Neutrophil (primary cell): ENCODE results near the gene PEAK1.

Source experiments
- H3K27ac ChIP-seq: fragments of 200-600 bp; sonication (generic); 2 replicates; pipeline ENCODE4 v1.5.1; 2016; ENCODE audit warnings: mild to moderate bottlenecking, moderate library complexity
- H3K27me3 ChIP-seq: fragments of 200-600 bp; sonication (generic); 2 replicates; pipeline ENCODE4 v1.6.0; 2016; ENCODE audit warnings: mild to moderate bottlenecking
- H3K36me3 ChIP-seq: fragments of 200-600 bp; sonication (generic); 2 replicates; pipeline ENCODE4 v1.5.1; 2017
- H3K4me1 ChIP-seq, 2 experiments: fragments of 200-600 bp in 1 of 2; sonication (generic) in 1 of 2; 1 replicate in 1 of 2; 2 replicates in 1 of 2; pipeline versions ENCODE4 v1.5.1 to v1.6.1; 2013 to 2016; ENCODE audit warnings: low read depth in 1 of 2, low read length in 1 of 2, mild to moderate bottlenecking in 1 of 2, moderate library complexity in 1 of 2; ENCODE audit not compliant: control insufficient read depth in 1 of 2, insufficient read depth in 1 of 2
- H3K4me3 ChIP-seq, 2 experiments: fragments of 200-600 bp in 1 of 2; sonication (generic) in 1 of 2; 1 replicate in 1 of 2; 2 replicates in 1 of 2; pipeline ENCODE4 v1.5.1; 2013 to 2016; ENCODE audit warnings: low read depth in 1 of 2, low read length in 1 of 2, mild to moderate bottlenecking in 1 of 2, moderate library complexity in 1 of 2
- H3K9me3 ChIP-seq: fragments of 200-600 bp; sonication (generic); 2 replicates; pipeline ENCODE4 v1.5.1; 2016
- CTCF ChIP-seq: fragments of 200-600 bp; sonication (generic); IDR thresholded peaks from 2 replicates; pipeline ENCODE4 v1.5.1; 2016; ENCODE audit warnings: antibody characterized with exemption

PEAK1 gene

GRCh38 chr15:77145370-77145769 is 274.5 kb downstream of the PEAK1 start:
- Histone ChIP-seq H3K4me1 (no peaks in the 10 kb centered on the region), H3K27ac (no peak overlapping the region), H3K4me3 (no peak overlapping the region), H3K36me3 (no peaks in the 10 kb centered on the region), H3K9me3 (no peaks in the 10 kb centered on the region), H3K27me3 (no peaks in the 10 kb centered on the region)
- TF ChIP-seq CTCF = no peak

- Histone ChIP-seq H3K4me3 (no peak overlapping the region), H3K27ac (no peak overlapping the region), H3K36me3 (no peaks in the 10 kb centered on the region), H3K9me3 (no peaks in the 10 kb centered on the region), H3K4me1 (no peaks in the 10 kb centered on the region), H3K27me3 (no peaks in the 10 kb centered on the region)
- no peak for TF ChIP-seq CTCF
Measured at GRCh38 chr15:77144492-77145070, 275.3 kb downstream of the PEAK1 start.

GRCh38 chr15:77144026-77144425 is 275.9 kb downstream of the PEAK1 start:
- Histone ChIP-seq H3K27me3 (no peaks in the 10 kb centered on the region), H3K27ac (no peak overlapping the region), H3K9me3 (no peaks in the 10 kb centered on the region), H3K4me1 (no peaks in the 10 kb centered on the region), H3K36me3 (no peaks in the 10 kb centered on the region), H3K4me3 (no peak overlapping the region)
- no peak for TF ChIP-seq CTCF

- no peak for TF ChIP-seq CTCF
- H3K27me3 ChIP-seq = no peaks in the 10 kb centered on the region
- no peaks in the 10 kb centered on the region for H3K9me3 ChIP-seq
- H3K4me3 ChIP-seq = no peak overlapping the region
- no peaks in the 10 kb centered on the region for H3K4me1 ChIP-seq
- no peaks in the 10 kb centered on the region for H3K36me3 ChIP-seq
- no peak overlapping the region for H3K27ac ChIP-seq
Measured at GRCh38 chr15:77143616-77144015, 276.3 kb downstream of the PEAK1 start.

GRCh38 chr15:77143191-77143590 is 276.7 kb downstream of the PEAK1 start:
- H3K36me3 ChIP-seq = no peaks in the 10 kb centered on the region
- no peaks in the 10 kb centered on the region for H3K4me1 ChIP-seq
- no peaks in the 10 kb centered on the region for H3K27me3 ChIP-seq
- no peak overlapping the region for H3K4me3 ChIP-seq
- no peak overlapping the region for H3K27ac ChIP-seq
- TF ChIP-seq CTCF = no peak
- no peaks in the 10 kb centered on the region for H3K9me3 ChIP-seq

GRCh38 chr15:77140220-77140619 is 279.7 kb downstream of the PEAK1 start:
- no peaks in the 10 kb centered on the region for H3K36me3 ChIP-seq
- TF ChIP-seq CTCF = no peak
- H3K27me3 ChIP-seq = no peaks in the 10 kb centered on the region
- H3K4me3 ChIP-seq = no peak overlapping the region
- H3K4me1 ChIP-seq = no peaks in the 10 kb centered on the region
- no peaks in the 10 kb centered on the region for H3K9me3 ChIP-seq
- H3K27ac ChIP-seq = no peak overlapping the region
